Activated CD4-positive, alpha-beta T cell treated with anti-CD3 and anti-CD28 coated beads for 36 hours (primary cell): Measurements from ENCODE around the gene OR5B12. TPM values are rescaled to one million over a fixed set of nuclear protein-coding genes. Genes with fewer than 3 reads are reported as not detected.
"Not testable (repeated sequence)": the region's sequence is repeated elsewhere in the genome, so short reads cannot be mapped to it uniquely, and the experiment has no call there.

ENCODE experiments used
- ATAC-seq: fragments of 200-7000 bp; cut with Tn5 transposase; one replicate; pipeline ENCODE4 v1.10.0; 2021; ENCODE audit warnings: mild to moderate bottlenecking, moderate library complexity
- CTCF ChIA-PET: fragments of 350-600 bp; sonication (Branson Sonifier 250); formaldehyde crosslinking; loops from one replicate; lab custom pipeline; 2021; ENCODE audit warnings: antibody characterized with exemption; lab: Charles Lee
- POLR2A ChIA-PET: fragments of 350-600 bp; sonication (Branson Sonifier 250); formaldehyde crosslinking; loops from one replicate; lab custom pipeline; 2021; ENCODE audit warnings: antibody characterized with exemption, inconsistent platforms; lab: Charles Lee
- DNase-seq: peaks from one replicate; pipeline ENCODE4 v3.0.0-alpha.2; 2020
- H3K27ac Mint-ChIP-seq: one replicate; pipeline ENCODE4 v1.8.0; 2021; ENCODE audit warnings: mixed read lengths
- H3K27me3 Mint-ChIP-seq: one replicate; pipeline ENCODE4 v1.8.0; 2021; ENCODE audit warnings: mixed read lengths
- H3K36me3 Mint-ChIP-seq: one replicate; pipeline ENCODE4 v1.8.0; 2021; ENCODE audit warnings: low read depth, mixed read lengths
- H3K4me1 Mint-ChIP-seq: one replicate; pipeline ENCODE4 v1.8.0; 2021; ENCODE audit warnings: mixed read lengths
- H3K4me3 Mint-ChIP-seq: one replicate; pipeline ENCODE4 v1.8.0; 2021; ENCODE audit warnings: mild to moderate bottlenecking, moderate library complexity, mixed read lengths
- H3K9me3 Mint-ChIP-seq: one replicate; pipeline ENCODE4 v1.8.0; 2021; ENCODE audit warnings: low read depth, mixed read lengths
- intact Hi-C, 2 experiments: fragments of 100-400 bp; cut with DNase I in 1 of 2; cut with micrococcal nuclease in 1 of 2; formaldehyde crosslinking; loops; one replicate each; pipeline versions ENCODE4 v1.14.2 to v1.15.1; 2022 to 2024; cut with DNase I, micrococcal nuclease
- total RNA-seq, 2 experiments: library from RNA; stranded (reverse); gene quantifications; one replicate each; pipeline ENCODE4 v1.2.3, GENCODE V29; 2021

OR5B12 gene
- total RNA-seq, 2 experiments from 2014 or later, result not detected

- DNase-seq, result no peak
- intact Hi-C loops, result no loop called here
- Mint-ChIP-seq H3K36me3 (no peaks in the 10 kb centered on the region), H3K27ac (no peak overlapping the region), H3K4me1 (no peaks in the 10 kb centered on the region), H3K27me3 (peaks cover 10% of the 10 kb centered on the region), H3K4me3 (no peak overlapping the region), H3K9me3 (peaks cover 8% of the 10 kb centered on the region)
- POLR2A ChIA-PET, result no interaction called here
- no peak for ATAC-seq
- CTCF ChIA-PET, result no interaction called here
Observed at GRCh38 chr11:58433638-58434203, 8.3 kb downstream of the OR5B12 start.

- Mint-ChIP-seq H3K4me3 (no peak overlapping the region), H3K36me3 (no peaks in the 10 kb centered on the region), H3K27ac (no peak overlapping the region)
Observed at GRCh38 chr11:58429273-58429672, 12.8 kb downstream of the OR5B12 start.

GRCh38 chr11:58428021-58428420 lies 14.0 kb downstream of the OR5B12 start, which contains the start of gene OR5B2:
OR5B2 (minus strand) TSS chr11:58428121; CDS start chr11:58423261, 4,860 bp downstream.
- no peak within 1 kb of the TSS for H3K4me3 Mint-ChIP-seq
- POLR2A ChIA-PET, result no interaction called here
- no peak for DNase-seq
- no peak for ATAC-seq
- H3K9me3 Mint-ChIP-seq, result peaks cover 5% of the 10 kb centered on the region
- no peaks in the 10 kb centered on the region for H3K4me1 Mint-ChIP-seq
- H3K27ac Mint-ChIP-seq, result no peak within 1 kb of the TSS
- H3K36me3 Mint-ChIP-seq, result no peaks in the 10 kb centered on the region
- H3K27me3 Mint-ChIP-seq, result peaks cover 13% of the 10 kb centered on the region
- intact Hi-C loops, result no loop called here
- CTCF ChIA-PET, result no interaction called here

More at GRCh38 chr11:58429273-58429672, 12.8 kb downstream of the OR5B12 start:
- intact Hi-C loops, result no loop called here
- H3K9me3 Mint-ChIP-seq, result peaks cover 5% of the 10 kb centered on the region
- H3K27me3 Mint-ChIP-seq, result peaks cover 11% of the 10 kb centered on the region
- DNase-seq, result no peak
- ATAC-seq, result no peak
- CTCF ChIA-PET, result no interaction called here
- POLR2A ChIA-PET, result no interaction called here
- H3K4me1 Mint-ChIP-seq, result no peaks in the 10 kb centered on the region

- Mint-ChIP-seq H3K36me3 (peaks cover 5% of the 10 kb centered on the region), H3K27ac (no peak within 1 kb of the TSS), H3K4me3 (no peak within 1 kb of the TSS), H3K27me3 (peaks cover 6% of the 10 kb centered on the region), H3K4me1 (no peaks in the 10 kb centered on the region), H3K9me3 (peaks cover 17% of the 10 kb centered on the region)
- no peak for ATAC-seq
- intact Hi-C loops, result no loop called here
- DNase-seq, result no peak
- CTCF ChIA-PET, result no interaction called here
- POLR2A ChIA-PET, result no interaction called here
Observed at GRCh38 chr11:58406774-58407173, 35.3 kb downstream of the OR5B12 start, which contains the start of gene OR5B3. OR5B3 (minus strand) TSS chr11:58406874; CDS start chr11:58403409, 3,465 bp downstream.

GRCh38 chr11:58399622-58400021 lies 42.4 kb downstream of the OR5B12 start:
- H3K36me3 Mint-ChIP-seq, DNase-seq, H3K4me3 Mint-ChIP-seq, POLR2A ChIA-PET, H3K9me3 Mint-ChIP-seq, H3K27ac Mint-ChIP-seq, H3K4me1 Mint-ChIP-seq, ATAC-seq, intact Hi-C loops: not testable (repeated sequence)
- peaks cover 11% of the 10 kb centered on the region for H3K27me3 Mint-ChIP-seq
- CTCF ChIA-PET, result interaction anchor here (0.7 kb wide), 1 partner anchor 124 kb away, joined by 3 read pairs; no protein-coding TSS in a partner anchor

GRCh38 chr11:58395581-58395980 lies 46.5 kb downstream of the OR5B12 start:
- intact Hi-C loops, result no loop called here
- CTCF ChIA-PET, result no interaction called here
- Mint-ChIP-seq H3K4me1 (peaks cover 11% of the 10 kb centered on the region), H3K36me3 (peaks cover 4% of the 10 kb centered on the region), H3K27me3 (peaks cover 4% of the 10 kb centered on the region), H3K9me3 (peaks cover 5% of the 10 kb centered on the region), H3K27ac (peak overlapping the region; percentile 33), H3K4me3 (no peak overlapping the region)
- ATAC-seq, result peak; percentile 53
- DNase-seq, result no peak
- POLR2A ChIA-PET, result interaction anchor here (0.6 kb wide), 1 partner anchor 109 kb away, joined by 4 read pairs; no protein-coding TSS in a partner anchor

GRCh38 chr11:58394195-58394594 lies 47.8 kb downstream of the OR5B12 start:
- peaks cover 5% of the 10 kb centered on the region for H3K9me3 Mint-ChIP-seq
- H3K4me1 Mint-ChIP-seq, result peaks cover 11% of the 10 kb centered on the region
- no peak overlapping the region for H3K4me3 Mint-ChIP-seq
- H3K36me3 Mint-ChIP-seq, result peaks cover 4% of the 10 kb centered on the region
- ATAC-seq, result no peak
- intact Hi-C loops, result loop anchor here in 1 of 2 experiments (5.0 kb wide), 1 partner anchor 113 kb away; the partner anchor contains the start of gene OR5B21
- peaks cover 4% of the 10 kb centered on the region for H3K27me3 Mint-ChIP-seq
- ChIA-PET POLR2A (no interaction called here), CTCF (no interaction called here)
- no peak for DNase-seq
- H3K27ac Mint-ChIP-seq, result no peak overlapping the region

GRCh38 chr11:58392746-58393145 lies 49.3 kb downstream of the OR5B12 start:
- no peak for DNase-seq
- Mint-ChIP-seq H3K9me3 (peaks cover 5% of the 10 kb centered on the region), H3K4me3 (no peak overlapping the region), H3K27ac (no peak overlapping the region), H3K36me3 (peaks cover 4% of the 10 kb centered on the region), H3K27me3 (peaks cover 3% of the 10 kb centered on the region), H3K4me1 (peaks cover 11% of the 10 kb centered on the region)
- intact Hi-C loops, result loop anchor here in 1 of 2 experiments (2.0 to 5.0 kb wide), 2 partner anchors 115 to 132 kb away; partner anchors contain the start of gene OR5B21
- no peak for ATAC-seq
- ChIA-PET POLR2A (no interaction called here), CTCF (no interaction called here)

GRCh38 chr11:58391879-58392278 lies 50.2 kb downstream of the OR5B12 start:
- no peak overlapping the region for H3K4me3 Mint-ChIP-seq
- CTCF ChIA-PET, result no interaction called here
- intact Hi-C loops, result loop anchor here in 1 of 2 experiments (2.0 to 5.0 kb wide), 2 partner anchors 115 to 133 kb away; partner anchors contain the start of gene OR5B21
- peak overlapping the region; percentile 47 for H3K27ac Mint-ChIP-seq
- peaks cover 5% of the 10 kb centered on the region for H3K9me3 Mint-ChIP-seq
- POLR2A ChIA-PET, result no interaction called here
- peaks cover 4% of the 10 kb centered on the region for H3K36me3 Mint-ChIP-seq
- peaks cover 11% of the 10 kb centered on the region for H3K4me1 Mint-ChIP-seq
- ATAC-seq, result peak; percentile 68
- H3K27me3 Mint-ChIP-seq, result peaks cover 3% of the 10 kb centered on the region
- no peak for DNase-seq

- POLR2A ChIA-PET, result no interaction called here
- DNase-seq (no peak), ATAC-seq (no peak)
- intact Hi-C loops, result loop anchor here in 1 of 2 experiments (5.0 kb wide), 1 partner anchor 117 kb away; the partner anchor contains the start of gene OR5B21
- no peak overlapping the region for H3K27ac Mint-ChIP-seq
- H3K9me3 Mint-ChIP-seq, result peaks cover 4% of the 10 kb centered on the region
- CTCF ChIA-PET, result no interaction called here
- H3K27me3 Mint-ChIP-seq, result peaks cover 3% of the 10 kb centered on the region
- peaks cover 11% of the 10 kb centered on the region for H3K4me1 Mint-ChIP-seq
- no peak overlapping the region for H3K4me3 Mint-ChIP-seq
- peaks cover 4% of the 10 kb centered on the region for H3K36me3 Mint-ChIP-seq
Observed at GRCh38 chr11:58390551-58391063, 51.4 kb downstream of the OR5B12 start.
